GM12878 (cell line): Measurements from ENCODE around the gene HSD17B14. TPM values are rescaled to one million over a fixed set of nuclear protein-coding genes. Genes with fewer than 3 reads are reported as not detected.
"Not testable (repeated sequence)": the region's sequence is repeated elsewhere in the genome, so short reads cannot be mapped to it uniquely, and the experiment has no call there.

Experiments
- ATAC-seq: fragments of 200-7000 bp; cut with Tn5 transposase; 3 replicates; pipeline ENCODE4 v1.9.1; 2020; ENCODE audit warnings: mild to moderate bottlenecking, moderate library complexity
- BruUV-seq: library from RNA; stranded (reverse); fragments of 400-500 nt; replicated peaks from 2 replicates; lab custom pipeline; 2021; lab: Mats Ljungman, UMichigan
- CTCF ChIA-PET: fragments of 300-600 bp; sonication (Branson Sonifier 250); formaldehyde crosslinking; extraction: SDS; loops from one replicate; lab custom pipeline; 2021; ENCODE audit warnings: inconsistent platforms; lab: Yijun Ruan, JAX
- POLR2A ChIA-PET: fragments of 350-600 bp; formaldehyde crosslinking; extraction: SDS; loops from one replicate; lab custom pipeline; 2021; ENCODE audit warnings: inconsistent platforms; lab: Charles Lee
- RAD21 ChIA-PET: fragments of 300-600 bp; sonication (Branson Sonifier 250); formaldehyde crosslinking; loops from one replicate; lab custom pipeline; 2023; ENCODE audit warnings: antibody characterized with exemption; ENCODE audit not compliant: unreplicated experiment; lab: Charles Lee
- SMC1A ChIA-PET: fragments of 300-600 bp; sonication (Branson Sonifier 250); formaldehyde crosslinking; loops from one replicate; lab custom pipeline; 2023; ENCODE audit not compliant: unreplicated experiment, uncharacterized antibody; lab: Charles Lee
- DNase-seq: peaks from one replicate; pipeline ENCODE4 v3.0.0-alpha.2; 2011; ENCODE audit warnings: low read depth, low spot score
- FAIRE-seq: peaks from 3 replicates; lab custom pipeline; 2011; peaks lifted over from hg19 to GRCh38; lab: Jason Lieb, UNC
- H2AFZ ChIP-seq: 2 replicates; pipeline ENCODE4 v1.6.0; 2011; ENCODE audit warnings: low read depth, low read length, control low read depth; ENCODE audit not compliant: control insufficient read depth
- H3K27ac ChIP-seq: 2 replicates; pipeline ENCODE4 v1.5.1; 2011; ENCODE audit warnings: control low read depth; ENCODE audit not compliant: control insufficient read depth, insufficient read depth
- H3K27me3 ChIP-seq, 2 experiments: replicated peaks in 1 of 2; 2 replicates each; pipeline versions ENCODE4 v1.6.0 to v1.6.1; 2011; ENCODE audit warnings: low read length in 1 of 2; ENCODE audit not compliant: control insufficient read depth in 2 of 2, insufficient read depth in 2 of 2
- H3K36me3 ChIP-seq, 2 experiments: 2 replicates each; pipeline ENCODE4 v1.5.1; 2011; ENCODE audit warnings: low read length in 1 of 2; ENCODE audit not compliant: control insufficient read depth in 2 of 2, insufficient read depth in 2 of 2
- H3K4me1 ChIP-seq: 2 replicates; pipeline ENCODE4 v1.6.1; 2011; ENCODE audit warnings: mild to moderate bottlenecking, low read length, moderate library complexity, mixed read lengths; ENCODE audit not compliant: control insufficient read depth, insufficient read depth
- H3K4me2 ChIP-seq: 2 replicates; pipeline ENCODE4 v1.6.0; 2011; ENCODE audit warnings: control low read depth; ENCODE audit not compliant: control insufficient read depth, insufficient read depth
- H3K4me3 ChIP-seq: fragments of 200-600 bp; sonication (generic); 2 replicates; pipeline ENCODE4 v1.5.1; 2016
- H3K79me2 ChIP-seq: 2 replicates; pipeline ENCODE4 v1.6.0; 2011; ENCODE audit warnings: low read length; ENCODE audit not compliant: control insufficient read depth, insufficient read depth
- H3K9ac ChIP-seq: 2 replicates; pipeline ENCODE4 v1.8.0; 2011; ENCODE audit warnings: low read length, control low read depth, mixed read lengths; ENCODE audit not compliant: control insufficient read depth, insufficient read depth
- H3K9me3 ChIP-seq: replicated peaks from 3 replicates; pipeline ENCODE4 v1.5.1; 2011; ENCODE audit warnings: mild to moderate bottlenecking, low read length; ENCODE audit not compliant: control insufficient read depth, insufficient read depth
- H4K20me1 ChIP-seq: 2 replicates; pipeline ENCODE4 v1.6.0; 2011; ENCODE audit not compliant: control insufficient read depth, insufficient read depth
- CEBPB ChIP-seq, 2 experiments: fragments of 150-350 bp in 1 of 2; IDR thresholded peaks; 2 replicates each; pipeline ENCODE4 v1.6.1; 2012 to 2014; ENCODE audit warnings: low read depth in 2 of 2, low read length in 2 of 2, borderline replicate concordance in 1 of 2, inconsistent platforms in 1 of 2
- CHD4 ChIP-seq: fragments of 200-600 bp; sonication (generic); IDR thresholded peaks from 2 replicates; pipeline ENCODE4 v1.6.1; 2016; ENCODE audit warnings: mild to moderate bottlenecking
- DPF2 ChIP-seq: fragments of 450-650 bp; IDR thresholded peaks from 2 replicates; pipeline ENCODE4 v1.6.1; 2017; ENCODE audit warnings: mild to moderate bottlenecking
- GATAD2B ChIP-seq: fragments of 450-650 bp; conservative IDR thresholded peaks from 2 replicates; pipeline ENCODE4 v1.6.1; 2017; ENCODE audit warnings: low read depth, mild to moderate bottlenecking, moderate library complexity
- MEF2B ChIP-seq: fragments of 450-650 bp; IDR thresholded peaks from 2 replicates; pipeline ENCODE4 v1.6.1; 2018; ENCODE audit warnings: mild to moderate bottlenecking, moderate library complexity; ENCODE audit not compliant: partially characterized antibody, poor library complexity, severe bottlenecking
- NBN ChIP-seq: fragments of 450-650 bp; IDR thresholded peaks from 2 replicates; pipeline ENCODE4 v1.6.1; 2016
- NFIC ChIP-seq: IDR thresholded peaks from 2 replicates; pipeline ENCODE4 v1.6.1; 2012; ENCODE audit warnings: low read depth, mild to moderate bottlenecking, inconsistent platforms, low read length, moderate library complexity
- TAF1 ChIP-seq: IDR thresholded peaks from 2 replicates; pipeline ENCODE4 v1.6.1; 2011; ENCODE audit warnings: mild to moderate bottlenecking, low read depth, low read length, borderline replicate concordance
- WRNIP1 ChIP-seq: IDR thresholded peaks from 2 replicates; pipeline ENCODE4 v1.6.1; 2011; ENCODE audit warnings: low read depth, low read length, improper control_type of control experiment, borderline replicate concordance
- WGBS: methylation state at CpG from one replicate; pipeline ENCODE4 v1.1.6; 2016; ENCODE audit warnings: low lambda C conversion rate; ENCODE audit not compliant: insufficient replicate concordance, insufficient coverage; ENCODE audit errors: missing lambda C conversion rate; 5-methylcytosine and 5-hydroxymethylcytosine counted together
- in situ Hi-C: fragments of 300-500 bp; cut with MboI; formaldehyde crosslinking; loops from 9 replicates; pipeline ENCODE4 v1.14.3; 2018; ENCODE audit warnings: mixed read lengths
- intact Hi-C: fragments of 100-400 bp; cut with micrococcal nuclease; formaldehyde crosslinking; loops from one replicate; pipeline ENCODE4 v1.14.2; 2022; ENCODE audit not compliant: unreplicated experiment
- polyA plus RNA-seq, 11 experiments: library from polyadenylated mRNA; depleted of rRNA in 4 of 11; unstranded in 6 of 11; stranded (reverse) in 5 of 11; fragments of >200 nt; fragmentation: Nextera tagmentation in 4 of 11; fragmentation: Illumina TruSeq in 1 of 11; extraction: Ambion mirVana in 4 of 11; extraction: Trizol in 1 of 11; gene quantifications; 1 replicate in 1 of 11; 2 replicates in 10 of 11; pipeline versions ENCODE4 v1.2.1 to v1.2.3, GENCODE V29; 2011 to 2016; ENCODE audit warnings: inconsistent platforms in 2 of 11, missing spikeins in 2 of 11, low read depth in 1 of 11
- total RNA-seq, 4 experiments: library from RNA; depleted of rRNA in 3 of 4; stranded (reverse); fragments of >200 nt in 3 of 4; fragmentation: Illumina TruSeq in 1 of 4; extraction: Trizol in 1 of 4; gene quantifications; 2 replicates each; pipeline versions ENCODE4 v1.2.1 to v1.2.3, GENCODE V29; 2013 to 2021

The HSD17B14 gene
- total and polyA plus RNA-seq, 10 of the 15 experiments (the other 5 are each of a cell fraction or from before 2014, with no cell fraction given), result 0.21 to 4.1 (median 0.61) TPM

DNA sequence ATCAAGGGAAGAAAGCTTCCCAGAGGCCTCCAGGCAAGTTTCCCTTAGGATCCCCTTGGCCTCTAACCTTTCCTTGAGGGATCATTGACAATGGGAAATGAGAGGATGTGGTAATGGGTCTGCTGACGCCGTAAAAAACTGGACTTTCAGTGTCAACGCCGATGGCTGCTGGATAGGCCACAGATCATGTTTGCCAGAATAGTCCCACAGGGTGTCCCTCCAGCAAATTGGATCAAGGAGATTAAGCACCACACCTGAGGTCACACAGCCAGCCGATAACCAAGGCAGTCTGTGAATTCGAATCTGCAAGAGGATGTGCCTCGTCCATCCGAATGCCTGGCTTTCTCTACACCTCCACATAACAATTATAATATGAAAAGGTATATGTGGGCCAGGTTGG, 43.0 kb downstream of the HSD17B14 start (continued):
- TF ChIP-seq MEF2B (no peak), NBN (no peak), CHD4 (no peak), CEBPB (IDR thresholded peaks at IDR 0.05; ENCODE audit: borderline replicate concordance in 1 of 2, low read depth in 2 of 2, low read length in 2 of 2) (no peak), DPF2 (no peak), NFIC (no peak), TAF1 (no peak), GATAD2B (no peak), WRNIP1 (no peak)
- TF ChIP-seq, all 136 proteins: peak for 0

DNA sequence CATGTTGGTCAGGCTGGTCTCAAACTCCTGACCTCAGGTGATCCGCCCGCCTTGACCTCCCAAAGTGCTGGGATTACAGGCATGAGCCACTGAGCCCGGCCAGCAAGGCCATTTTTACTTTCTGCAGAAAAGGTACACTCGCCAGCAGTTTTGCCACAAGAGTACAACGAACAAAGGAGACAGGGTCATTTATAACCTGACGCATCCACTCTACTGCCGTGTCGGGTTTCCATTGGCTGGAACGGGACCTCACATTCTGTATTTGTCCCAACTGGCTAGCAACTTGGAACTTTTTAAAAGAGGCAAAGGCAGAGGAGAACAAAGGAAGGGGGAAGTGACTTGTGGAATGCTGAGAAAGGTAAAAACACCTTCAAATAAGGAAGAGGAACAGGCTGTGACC, 49.0 kb downstream of the HSD17B14 start:
- 68% methylated on average over 9 of the region's 9 CpGs for WGBS
- BruUV-seq, H3K4me3 ChIP-seq, H3K79me2 ChIP-seq, H2AFZ ChIP-seq, H3K27ac ChIP-seq, H4K20me1 ChIP-seq, intact Hi-C loops, ATAC-seq, DNase-seq, H3K36me3 ChIP-seq, FAIRE-seq, H3K4me1 ChIP-seq, H3K27me3 ChIP-seq, H3K9me3 ChIP-seq, in situ Hi-C loops, H3K9ac ChIP-seq, H3K4me2 ChIP-seq: not testable (repeated sequence)
- RAD21 ChIA-PET, result interaction anchor here (1.0 to 3.7 kb wide), 11 partner anchors 41 to 206 kb away, joined by 3 to 51 read pairs (median 6); partner anchors contain the start of genes CA11, GYS1, HSD17B14 and RUVBL2
- POLR2A ChIA-PET, result interaction anchor here (0.6 to 1.3 kb wide), 3 partner anchors 49 to 182 kb away, joined by 3 to 6 read pairs (median 5); partner anchors contain the start of gene HSD17B14
- CTCF ChIA-PET, result interaction anchor here (0.7 to 26.1 kb wide), 30 partner anchors 8 to 421 kb away, joined by 3 to 520 read pairs (median 5); partner anchors contain the start of genes BAX, CA11, GYS1 and HSD17B14
- SMC1A ChIA-PET, result interaction anchor here (0.6 to 2.3 kb wide), 13 partner anchors 8 to 206 kb away, joined by 3 to 44 read pairs (median 3); partner anchors contain the start of genes BAX, CA11, HSD17B14 and NUCB1

DNA sequence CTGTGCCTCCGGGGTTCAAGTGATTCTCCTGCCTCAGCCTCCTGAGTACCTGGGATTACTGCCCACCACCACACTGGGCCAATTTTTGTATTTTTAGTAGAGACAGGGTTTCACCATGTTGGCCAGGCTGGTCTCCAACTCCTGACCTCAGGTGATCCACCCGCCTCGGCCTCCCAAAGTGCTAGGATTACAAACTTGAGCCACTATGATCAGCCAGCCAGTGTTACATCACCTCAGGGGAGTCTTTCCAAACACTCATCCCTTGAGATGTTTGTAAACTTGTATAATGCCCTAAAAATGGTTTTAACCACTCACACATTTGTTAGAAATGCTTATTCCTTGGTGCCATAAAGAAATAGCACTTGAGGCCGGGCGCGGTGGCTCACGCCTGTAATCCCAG, 49.9 kb downstream of the HSD17B14 start:
- CTCF ChIA-PET, result interaction anchor here (2.0 to 26.1 kb wide), 5 partner anchors 9 to 185 kb away, joined by 10 to 520 read pairs (median 27); partner anchors contain the start of genes CA11 and HSD17B14
- H3K4me1 ChIP-seq, result not testable (repeated sequence)

More for the DNA sequence above, 49.9 kb downstream of the HSD17B14 start:
- FAIRE-seq, H3K27me3 ChIP-seq, BruUV-seq, in situ Hi-C loops, H2AFZ ChIP-seq, H3K9me3 ChIP-seq, H3K36me3 ChIP-seq, H3K27ac ChIP-seq, H3K9ac ChIP-seq, intact Hi-C loops, H3K79me2 ChIP-seq, H4K20me1 ChIP-seq, DNase-seq, ATAC-seq, H3K4me2 ChIP-seq, H3K4me3 ChIP-seq: not testable (repeated sequence)
- RAD21 ChIA-PET, result interaction anchor here (0.7 to 1.4 kb wide), 2 partner anchors 55 to 422 kb away, joined by 3 to 5 read pairs; no protein-coding TSS in a partner anchor
- WGBS, result 95% methylated on average over 7 of the region's 7 CpGs
- POLR2A ChIA-PET, result interaction anchor here (0.7 to 1.1 kb wide), 2 partner anchors 112 to 186 kb away, joined by 3 read pairs; no protein-coding TSS in a partner anchor
- SMC1A ChIA-PET, result interaction anchor here (1.0 to 4.1 kb wide), 4 partner anchors 9 to 141 kb away, joined by 3 to 20 read pairs (median 8); partner anchors contain the start of genes CA11 and HSD17B14
